ENCODE measurements around the gene TIPIN. TPM values are rescaled to one million over a fixed set of nuclear protein-coding genes. Genes with fewer than 3 reads are reported as not detected.

TIPIN gene
- polyA plus RNA-seq, 2 of the 4 experiments (the other 2 are of a cell fraction): 28.4 to 37.4 TPM

DNA sequence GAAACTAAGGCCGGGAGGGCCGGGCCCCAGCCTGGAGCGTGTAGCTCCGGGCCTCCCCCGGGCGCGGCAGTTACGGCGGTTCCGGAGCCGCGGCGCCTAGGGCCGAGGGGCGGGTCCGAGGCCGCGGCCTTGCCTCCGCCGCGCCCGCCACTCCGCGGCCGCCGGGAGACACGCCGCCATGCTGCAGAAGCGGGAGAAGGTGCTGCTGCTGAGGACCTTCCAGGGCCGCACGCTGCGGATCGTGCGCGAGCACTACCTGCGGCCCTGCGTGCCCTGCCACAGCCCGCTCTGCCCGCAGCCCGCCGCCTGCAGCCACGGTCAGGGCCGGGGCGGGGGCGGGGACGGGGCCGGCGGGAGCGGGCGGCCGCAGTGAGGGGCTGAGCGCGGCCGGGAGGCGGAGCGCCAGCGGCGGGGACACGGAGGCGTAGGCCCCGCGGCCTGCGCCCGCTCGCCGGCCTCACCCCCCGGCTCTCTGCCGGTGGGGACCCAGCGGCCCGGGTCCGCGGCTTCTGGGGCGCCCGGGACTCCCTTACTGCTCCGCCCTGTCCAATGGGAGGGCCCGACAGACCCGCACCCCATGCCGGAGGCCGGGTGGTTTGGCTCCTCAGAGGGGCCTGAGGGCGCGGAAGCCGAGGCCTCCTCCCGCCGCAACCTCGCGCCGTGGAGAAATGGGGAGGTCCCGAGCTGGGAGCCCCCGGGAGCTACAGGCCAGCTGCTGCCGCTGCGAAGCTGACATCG, 62.9 kb downstream of the TIPIN start, which contains the start of gene DIS3L:
Gene DIS3L, plus strand, starts transcription at position 150 of the 738 bp plus-strand sequence. Its CDS starts 29 bp downstream, at position 179.
- FAIRE-seq: no peak
- Histone ChIP-seq H3K27ac (peak within 1 kb of the TSS; percentile 95), H3K4me3 (peak within 1 kb of the TSS; percentile 51), H3K4me1 (peaks cover 21% of the 10 kb centered on the region), H3K9me3 (no peaks in the 10 kb centered on the region), H3K4me2 (peak within 1 kb of the TSS; percentile 78)
- TF ChIP-seq HEYL (CRISPR knock-in tag; IDR thresholded peaks at IDR 0.05): no peak
- TF ChIP-seq, protein P1, sequence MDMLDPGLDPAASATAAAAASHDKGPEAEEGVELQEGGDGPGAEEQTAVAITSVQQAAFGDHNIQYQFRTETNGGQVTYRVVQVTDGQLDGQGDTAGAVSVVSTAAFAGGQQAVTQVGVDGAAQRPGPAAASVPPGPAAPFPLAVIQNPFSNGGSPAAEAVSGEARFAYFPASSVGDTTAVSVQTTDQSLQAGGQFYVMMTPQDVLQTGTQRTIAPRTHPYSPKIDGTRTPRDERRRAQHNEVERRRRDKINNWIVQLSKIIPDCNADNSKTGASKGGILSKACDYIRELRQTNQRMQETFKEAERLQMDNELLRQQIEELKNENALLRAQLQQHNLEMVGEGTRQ (IDR thresholded peaks at IDR 0.05): no peak
- TF ChIP-seq, protein P2, sequence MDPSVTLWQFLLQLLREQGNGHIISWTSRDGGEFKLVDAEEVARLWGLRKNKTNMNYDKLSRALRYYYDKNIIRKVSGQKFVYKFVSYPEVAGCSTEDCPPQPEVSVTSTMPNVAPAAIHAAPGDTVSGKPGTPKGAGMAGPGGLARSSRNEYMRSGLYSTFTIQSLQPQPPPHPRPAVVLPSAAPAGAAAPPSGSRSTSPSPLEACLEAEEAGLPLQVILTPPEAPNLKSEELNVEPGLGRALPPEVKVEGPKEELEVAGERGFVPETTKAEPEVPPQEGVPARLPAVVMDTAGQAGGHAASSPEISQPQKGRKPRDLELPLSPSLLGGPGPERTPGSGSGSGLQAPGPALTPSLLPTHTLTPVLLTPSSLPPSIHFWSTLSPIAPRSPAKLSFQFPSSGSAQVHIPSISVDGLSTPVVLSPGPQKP (IDR thresholded peaks at IDR 0.05; ENCODE audit: low read depth, low read length): no peak
- TF ChIP-seq BHLHE40 (IDR thresholded peaks at IDR 0.05; ENCODE audit: low read depth, low read length): no peak
- TF ChIP-seq MAFK (IDR thresholded peaks at IDR 0.05; ENCODE audit: partially characterized antibody): no peak
- TF ChIP-seq PHF8 (IDR thresholded peaks at IDR 0.05; ENCODE audit: borderline replicate concordance, low read depth): no peak
- TF ChIP-seq, protein P3, sequence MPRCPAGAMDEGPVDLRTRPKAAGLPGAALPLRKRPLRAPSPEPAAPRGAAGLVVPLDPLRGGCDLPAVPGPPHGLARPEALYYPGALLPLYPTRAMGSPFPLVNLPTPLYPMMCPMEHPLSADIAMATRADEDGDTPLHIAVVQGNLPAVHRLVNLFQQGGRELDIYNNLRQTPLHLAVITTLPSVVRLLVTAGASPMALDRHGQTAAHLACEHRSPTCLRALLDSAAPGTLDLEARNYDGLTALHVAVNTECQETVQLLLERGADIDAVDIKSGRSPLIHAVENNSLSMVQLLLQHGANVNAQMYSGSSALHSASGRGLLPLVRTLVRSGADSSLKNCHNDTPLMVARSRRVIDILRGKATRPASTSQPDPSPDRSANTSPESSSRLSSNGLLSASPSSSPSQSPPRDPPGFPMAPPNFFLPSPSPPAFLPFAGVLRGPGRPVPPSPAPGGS (IDR thresholded peaks at IDR 0.05): peak; percentile 96
- TF ChIP-seq, protein P4, sequence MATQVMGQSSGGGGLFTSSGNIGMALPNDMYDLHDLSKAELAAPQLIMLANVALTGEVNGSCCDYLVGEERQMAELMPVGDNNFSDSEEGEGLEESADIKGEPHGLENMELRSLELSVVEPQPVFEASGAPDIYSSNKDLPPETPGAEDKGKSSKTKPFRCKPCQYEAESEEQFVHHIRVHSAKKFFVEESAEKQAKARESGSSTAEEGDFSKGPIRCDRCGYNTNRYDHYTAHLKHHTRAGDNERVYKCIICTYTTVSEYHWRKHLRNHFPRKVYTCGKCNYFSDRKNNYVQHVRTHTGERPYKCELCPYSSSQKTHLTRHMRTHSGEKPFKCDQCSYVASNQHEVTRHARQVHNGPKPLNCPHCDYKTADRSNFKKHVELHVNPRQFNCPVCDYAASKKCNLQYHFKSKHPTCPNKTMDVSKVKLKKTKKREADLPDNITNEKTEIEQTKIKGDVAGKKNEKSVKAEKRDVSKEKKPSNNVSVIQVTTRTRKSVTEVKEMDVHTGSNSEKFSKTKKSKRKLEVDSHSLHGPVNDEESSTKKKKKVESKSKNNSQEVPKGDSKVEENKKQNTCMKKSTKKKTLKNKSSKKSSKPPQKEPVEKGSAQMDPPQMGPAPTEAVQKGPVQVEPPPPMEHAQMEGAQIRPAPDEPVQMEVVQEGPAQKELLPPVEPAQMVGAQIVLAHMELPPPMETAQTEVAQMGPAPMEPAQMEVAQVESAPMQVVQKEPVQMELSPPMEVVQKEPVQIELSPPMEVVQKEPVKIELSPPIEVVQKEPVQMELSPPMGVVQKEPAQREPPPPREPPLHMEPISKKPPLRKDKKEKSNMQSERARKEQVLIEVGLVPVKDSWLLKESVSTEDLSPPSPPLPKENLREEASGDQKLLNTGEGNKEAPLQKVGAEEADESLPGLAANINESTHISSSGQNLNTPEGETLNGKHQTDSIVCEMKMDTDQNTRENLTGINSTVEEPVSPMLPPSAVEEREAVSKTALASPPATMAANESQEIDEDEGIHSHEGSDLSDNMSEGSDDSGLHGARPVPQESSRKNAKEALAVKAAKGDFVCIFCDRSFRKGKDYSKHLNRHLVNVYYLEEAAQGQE (IDR thresholded peaks at IDR 0.05): no peak
- no peak for TF ChIP-seq FOXS1 (CRISPR knock-in tag; IDR thresholded peaks at IDR 0.05)
- TF ChIP-seq CBX8 (IDR thresholded peaks at IDR 0.05): no peak
- TF ChIP-seq RFX5 (IDR thresholded peaks at IDR 0.05): 0 out of 2 replicates have a peak, but pooled peaks have one; percentile 18
- no peak for TF ChIP-seq HOXB13 (CRISPR knock-in tag; IDR thresholded peaks at IDR 0.05; ENCODE audit: low read depth)
- TF ChIP-seq RARB (CRISPR knock-in tag; IDR thresholded peaks at IDR 0.05): no peak
- TF ChIP-seq EHF (CRISPR knock-in tag; IDR thresholded peaks at IDR 0.05): no peak
- TF ChIP-seq, protein P5, sequence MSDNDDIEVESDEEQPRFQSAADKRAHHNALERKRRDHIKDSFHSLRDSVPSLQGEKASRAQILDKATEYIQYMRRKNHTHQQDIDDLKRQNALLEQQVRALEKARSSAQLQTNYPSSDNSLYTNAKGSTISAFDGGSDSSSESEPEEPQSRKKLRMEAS (IDR thresholded peaks at IDR 0.05): peak; percentile 48; the same call in 1 of the 2 replicates
- TF ChIP-seq NPAS2 (CRISPR knock-in tag; IDR thresholded peaks at IDR 0.05; ENCODE audit: borderline replicate concordance): no peak
- no peak for TF ChIP-seq ZC3H11A (IDR thresholded peaks at IDR 0.05)
- TF ChIP-seq HOXB5 (CRISPR knock-in tag; IDR thresholded peaks at IDR 0.05): no peak
- no peak for TF ChIP-seq GATA3 (IDR thresholded peaks at IDR 0.05; ENCODE audit: borderline replicate concordance)
- TF ChIP-seq, protein P6, sequence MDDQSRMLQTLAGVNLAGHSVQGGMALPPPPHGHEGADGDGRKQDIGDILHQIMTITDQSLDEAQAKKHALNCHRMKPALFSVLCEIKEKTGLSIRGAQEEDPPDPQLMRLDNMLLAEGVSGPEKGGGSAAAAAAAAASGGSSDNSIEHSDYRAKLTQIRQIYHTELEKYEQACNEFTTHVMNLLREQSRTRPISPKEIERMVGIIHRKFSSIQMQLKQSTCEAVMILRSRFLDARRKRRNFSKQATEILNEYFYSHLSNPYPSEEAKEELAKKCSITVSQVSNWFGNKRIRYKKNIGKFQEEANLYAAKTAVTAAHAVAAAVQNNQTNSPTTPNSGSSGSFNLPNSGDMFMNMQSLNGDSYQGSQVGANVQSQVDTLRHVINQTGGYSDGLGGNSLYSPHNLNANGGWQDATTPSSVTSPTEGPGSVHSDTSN (IDR thresholded peaks at IDR 0.05): peak; percentile 32; the same call in 1 of the 2 replicates
- peak; percentile 75 to 88; a peak in 4 of 5 replicates for TF ChIP-seq JUN (IDR thresholded peaks at IDR 0.05)
- TF ChIP-seq TP53 (CRISPR knock-in tag; IDR thresholded peaks at IDR 0.05): no peak
- TF ChIP-seq ZNF302 (CRISPR knock-in tag; IDR thresholded peaks at IDR 0.05): no peak
- no peak for TF ChIP-seq CBX2 (IDR thresholded peaks at IDR 0.05; ENCODE audit: borderline replicate concordance, low read depth)
- no peak for TF ChIP-seq RAD21 (conservative IDR thresholded peaks at IDR 0.05 in 1 of 2, IDR thresholded peaks at IDR 0.05 in 1 of 2)
- peak; percentile 84 for TF ChIP-seq POLR2A (IDR thresholded peaks at IDR 0.05; ENCODE audit: low read length)
- TF ChIP-seq TFCP2L1 (CRISPR knock-in tag; IDR thresholded peaks at IDR 0.05): 0 out of 2 replicates have a peak, but pooled peaks have one; percentile 68
- TF ChIP-seq, protein P7, sequence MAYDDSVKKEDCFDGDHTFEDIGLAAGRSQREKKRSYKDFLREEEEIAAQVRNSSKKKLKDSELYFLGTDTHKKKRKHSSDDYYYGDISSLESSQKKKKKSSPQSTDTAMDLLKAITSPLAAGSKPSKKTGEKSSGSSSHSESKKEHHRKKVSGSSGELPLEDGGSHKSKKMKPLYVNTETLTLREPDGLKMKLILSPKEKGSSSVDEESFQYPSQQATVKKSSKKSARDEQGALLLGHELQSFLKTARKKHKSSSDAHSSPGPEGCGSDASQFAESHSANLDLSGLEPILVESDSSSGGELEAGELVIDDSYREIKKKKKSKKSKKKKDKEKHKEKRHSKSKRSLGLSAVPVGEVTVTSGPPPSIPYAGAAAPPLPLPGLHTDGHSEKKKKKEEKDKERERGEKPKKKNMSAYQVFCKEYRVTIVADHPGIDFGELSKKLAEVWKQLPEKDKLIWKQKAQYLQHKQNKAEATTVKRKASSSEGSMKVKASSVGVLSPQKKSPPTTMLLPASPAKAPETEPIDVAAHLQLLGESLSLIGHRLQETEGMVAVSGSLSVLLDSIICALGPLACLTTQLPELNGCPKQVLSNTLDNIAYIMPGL (CRISPR knock-in tag; IDR thresholded peaks at IDR 0.05; ENCODE audit: borderline replicate concordance): peak; percentile 62; the same call in 1 of the 2 replicates
- no peak for TF ChIP-seq SREBF2 (IDR thresholded peaks at IDR 0.05)
- POLR2A ChIA-PET: interaction anchor here (0.5 to 1.3 kb wide), 6 partner anchors 9 to 777 kb away, joined by 3 to 9 read pairs (median 3); partner anchors contain the start of genes RAB11A, SNAPC5 and TIPIN
- DNase-seq (ENCODE audit: low read depth in 1 of 2, low spot score in 1 of 2): peak; percentile 81 to 82
- 1% methylated on average over 42 of the region's 92 CpGs for WGBS (ENCODE audit: missing lambda C conversion rate)
- peak; percentile 89 to 90 for ATAC-seq
- CTCF ChIA-PET: interaction anchor here (0.6 to 4.3 kb wide), 10 partner anchors 9 to 698 kb away, joined by 3 to 25 read pairs (median 6); partner anchors contain the start of genes INTS14 and SNAPC5
